ENCODE measurements around the gene EML1.

Gene EML1

GRCh38 chr14:99909513-99910064 lies 116.4 kb downstream of the EML1 start:
- DNase-seq = no peak

- DNase-seq = no peak
Observed at GRCh38 chr14:99910337-99911309, 117.4 kb downstream of the EML1 start.

- DNase-seq = no peak
Observed at GRCh38 chr14:99915305-99916090, 122.3 kb downstream of the EML1 start.

- DNase-seq = no peak
Observed at GRCh38 chr14:99916091-99916383, 122.8 kb downstream of the EML1 start.

- DNase-seq = no peak
Observed at GRCh38 chr14:99918781-99919180, 125.6 kb downstream of the EML1 start.

GRCh38 chr14:99921425-99921824 lies 128.2 kb downstream of the EML1 start:
- DNase-seq = no peak

- no peak for DNase-seq
Observed at GRCh38 chr14:99924379-99924778, 131.2 kb downstream of the EML1 start.

GRCh38 chr14:99925471-99925870 lies 132.3 kb downstream of the EML1 start:
- DNase-seq = no peak

- no peak for DNase-seq
Observed at GRCh38 chr14:99928963-99929362, 135.8 kb downstream of the EML1 start.

GRCh38 chr14:99929601-99930000 lies 136.4 kb downstream of the EML1 start:
- no peak for DNase-seq

- DNase-seq = no peak
Observed at GRCh38 chr14:99930420-99931274, 137.4 kb downstream of the EML1 start.

GRCh38 chr14:99931308-99931707 lies 138.1 kb downstream of the EML1 start:
- no peak for DNase-seq

GRCh38 chr14:99936056-99936455 lies 142.8 kb downstream of the EML1 start:
- DNase-seq = no peak

GRCh38 chr14:99936738-99937474 lies 143.7 kb downstream of the EML1 start:
- DNase-seq = no peak

- no peak for DNase-seq
Observed at GRCh38 chr14:99937475-99938244, 144.4 kb downstream of the EML1 start.

GRCh38 chr14:99938376-99938775 lies 145.2 kb downstream of the EML1 start:
- no peak for DNase-seq

GRCh38 chr14:99938896-99939295 lies 145.7 kb downstream of the EML1 start:
- DNase-seq = no peak

- no peak for DNase-seq
Observed at GRCh38 chr14:99939421-99939820, 146.2 kb downstream of the EML1 start.

- DNase-seq = no peak
Observed at GRCh38 chr14:99940064-99940463, 146.9 kb downstream of the EML1 start.

GRCh38 chr14:99941211-99941610 lies 148.0 kb downstream of the EML1 start:
- no peak for DNase-seq

- DNase-seq = no peak
Observed at GRCh38 chr14:99943620-99944019, 150.4 kb downstream of the EML1 start.
